IPS-18c (cell line): ENCODE measurements around the gene NTNG2.

Experiments used
- H3K4me3 ChIP-seq: 2 replicates; pipeline ENCODE4 v1.7.0; 2013; ENCODE audit warnings: low read depth, mild to moderate bottlenecking, low read length, moderate library complexity; ENCODE audit not compliant: insufficient read depth
- H3K9me3 ChIP-seq: one replicate; pipeline ENCODE4 v1.6.1; 2013; ENCODE audit warnings: mild to moderate bottlenecking, low read length, moderate library complexity; ENCODE audit not compliant: control insufficient read depth, insufficient read depth

NTNG2 gene

DNA sequence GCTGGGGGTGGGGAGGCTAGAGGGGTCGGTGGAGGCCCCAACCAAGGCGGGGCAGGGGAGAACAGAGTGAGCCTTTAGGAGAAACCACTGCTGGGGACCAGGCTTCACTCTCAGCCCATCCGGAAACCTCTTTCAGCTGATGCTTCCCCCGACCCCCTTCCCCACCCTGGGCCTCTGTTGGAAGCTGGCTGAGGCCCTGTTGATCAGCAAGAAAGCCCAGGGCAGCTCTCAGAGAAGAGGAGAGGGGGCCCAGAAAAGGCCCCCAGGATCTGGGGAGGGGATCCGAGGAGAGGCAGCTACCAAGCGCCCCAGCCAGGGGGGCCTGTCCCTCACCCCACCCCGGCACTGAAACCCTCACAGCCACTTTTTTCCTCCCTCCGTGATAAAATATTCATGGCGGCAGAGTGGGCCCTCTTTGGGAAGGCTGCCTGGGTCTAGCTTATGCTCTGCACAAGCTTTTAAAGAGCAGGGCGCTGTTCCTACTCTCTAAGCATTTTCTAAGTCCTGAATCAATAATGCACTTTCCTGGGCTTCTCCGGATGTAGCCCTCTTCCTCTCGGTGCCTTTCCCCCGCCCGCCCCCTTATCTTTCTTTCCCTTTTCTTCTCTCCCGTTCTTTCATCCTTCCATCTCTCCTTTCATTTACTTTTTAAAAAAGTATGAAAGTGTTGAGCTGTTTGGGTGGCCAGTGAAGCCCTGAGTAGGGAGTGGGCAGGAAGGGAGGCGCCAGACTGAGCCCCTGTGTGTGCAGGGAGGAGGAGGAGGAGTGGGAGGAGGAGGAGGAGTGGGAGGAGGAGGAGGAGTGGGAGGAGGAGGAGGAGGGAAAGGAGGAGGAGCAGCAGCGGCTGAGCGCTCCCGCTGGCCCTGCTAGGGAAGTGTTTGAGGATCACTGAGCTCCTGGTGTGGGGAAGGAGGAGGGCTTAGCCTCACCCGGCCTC is 23.5 kb downstream of the NTNG2 start:
- no peak overlapping the region for H3K4me3 ChIP-seq
- H3K9me3 ChIP-seq = peaks cover 2% of the 10 kb centered on the region

GRCh38 chr9:132187121-132187620 is 25.3 kb downstream of the NTNG2 start:
- Histone ChIP-seq H3K4me3 (no peak overlapping the region), H3K9me3 (peaks cover 2% of the 10 kb centered on the region)

- H3K9me3 ChIP-seq = no peaks in the 10 kb centered on the region
- H3K4me3 ChIP-seq = no peak overlapping the region
Observed at GRCh38 chr9:132190966-132191365, 29.1 kb downstream of the NTNG2 start.

- H3K4me3 ChIP-seq = no peak overlapping the region
- H3K9me3 ChIP-seq = no peaks in the 10 kb centered on the region
Observed at GRCh38 chr9:132192728-132193127, 30.9 kb downstream of the NTNG2 start.

GRCh38 chr9:132193227-132194124 is 31.6 kb downstream of the NTNG2 start:
- Histone ChIP-seq H3K9me3 (no peaks in the 10 kb centered on the region), H3K4me3 (no peak overlapping the region)

- H3K9me3 ChIP-seq = no peaks in the 10 kb centered on the region
- H3K4me3 ChIP-seq = no peak overlapping the region
Observed at GRCh38 chr9:132194508-132194907, 32.6 kb downstream of the NTNG2 start.

GRCh38 chr9:132197315-132197714 is 35.5 kb downstream of the NTNG2 start:
- no peak overlapping the region for H3K4me3 ChIP-seq
- no peaks in the 10 kb centered on the region for H3K9me3 ChIP-seq

GRCh38 chr9:132197856-132198550 is 36.1 kb downstream of the NTNG2 start:
- Histone ChIP-seq H3K4me3 (no peak overlapping the region), H3K9me3 (no peaks in the 10 kb centered on the region)

GRCh38 chr9:132199056-132199455 is 37.2 kb downstream of the NTNG2 start:
- Histone ChIP-seq H3K4me3 (no peak overlapping the region), H3K9me3 (no peaks in the 10 kb centered on the region)

DNA sequence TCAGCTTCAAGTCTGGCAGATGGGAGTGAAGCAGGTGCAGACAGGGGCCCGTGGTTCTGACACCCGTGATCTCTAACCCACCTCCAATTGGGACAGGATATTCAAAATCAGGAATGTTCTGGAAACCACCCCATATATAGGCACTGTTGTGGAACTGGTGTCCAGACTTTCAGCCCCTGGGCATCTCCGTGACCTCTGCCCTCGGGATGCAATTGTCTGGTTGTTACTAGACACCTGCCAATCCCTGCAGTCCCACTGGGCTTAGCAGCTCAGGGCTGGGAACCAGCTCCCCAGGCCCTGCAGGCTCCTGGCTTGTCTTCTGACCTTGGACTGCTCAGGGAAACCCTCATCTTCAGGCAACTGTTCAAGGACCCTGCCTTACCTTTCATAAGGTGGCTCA is 38.8 kb downstream of the NTNG2 start:
- H3K4me3 ChIP-seq = no peak overlapping the region
- H3K9me3 ChIP-seq = no peaks in the 10 kb centered on the region

- H3K9me3 ChIP-seq = no peaks in the 10 kb centered on the region
Observed at GRCh38 chr9:132201139-132201538, 39.3 kb downstream of the NTNG2 start.

DNA sequence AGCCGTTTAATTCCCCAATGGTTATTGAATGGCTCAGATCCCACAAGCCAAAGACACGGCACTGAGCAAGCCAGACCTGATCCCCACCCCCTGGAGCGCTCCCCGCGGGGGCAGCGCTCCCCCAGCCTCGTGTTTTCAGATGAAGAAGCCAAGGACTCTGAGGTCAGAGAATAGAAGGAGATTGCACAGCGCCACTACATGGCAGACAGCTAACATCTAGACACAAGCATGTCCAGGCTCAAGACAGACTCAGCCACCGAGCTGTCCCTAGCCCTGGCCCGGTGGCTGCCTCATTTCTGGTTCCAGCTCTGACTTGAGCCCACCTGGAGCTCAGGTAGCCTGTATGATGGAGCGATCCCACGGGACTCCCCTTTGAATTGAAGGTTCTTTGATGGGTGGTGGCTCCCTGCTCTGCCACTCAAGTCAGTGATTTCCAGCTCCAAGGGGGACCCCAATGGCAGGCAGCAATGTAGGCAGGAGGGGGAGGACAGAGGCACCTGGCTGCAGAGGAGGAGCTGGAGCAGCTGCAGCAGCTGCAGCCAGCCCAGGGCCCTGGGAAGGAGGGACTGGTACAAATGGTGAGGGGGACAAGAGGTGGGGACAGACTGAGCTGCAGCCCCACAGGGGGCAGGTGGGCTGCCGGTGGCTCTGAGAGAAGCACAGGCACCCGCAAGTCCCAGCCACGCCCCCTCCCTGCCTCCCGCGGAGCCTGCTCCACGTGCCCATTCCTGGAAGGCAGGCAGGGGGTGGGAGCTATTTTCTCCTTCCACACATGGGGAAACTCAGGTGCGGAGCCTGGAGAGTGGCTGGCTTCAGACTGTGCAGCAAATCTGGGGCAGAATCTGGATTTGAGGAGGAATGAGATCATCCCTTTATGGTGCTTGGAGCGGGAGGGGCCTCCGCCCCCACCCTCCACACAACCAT is 40.2 kb downstream of the NTNG2 start:
- Histone ChIP-seq H3K4me3 (no peak overlapping the region), H3K9me3 (no peaks in the 10 kb centered on the region)

More at GRCh38 chr9:132201139-132201538, 39.3 kb downstream of the NTNG2 start:
- H3K4me3 ChIP-seq = no peak overlapping the region

DNA sequence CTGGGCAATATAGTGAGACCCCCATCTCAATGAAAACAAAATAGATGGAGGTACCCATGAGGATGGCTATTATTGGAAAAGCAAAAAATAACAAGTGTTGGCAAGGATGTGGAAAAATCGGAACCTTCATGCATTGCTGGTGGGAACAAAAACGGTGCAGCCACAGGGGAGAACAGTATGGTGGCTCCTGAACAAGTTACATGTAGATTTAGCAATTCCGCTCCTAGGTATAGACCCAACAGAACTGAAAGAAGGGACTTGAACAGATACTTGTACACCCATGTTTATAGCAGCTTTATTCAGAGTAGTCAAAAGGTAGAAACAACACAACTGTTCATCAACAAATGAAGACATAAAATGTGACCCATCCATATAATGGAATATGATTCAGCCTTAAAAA is 43.0 kb downstream of the NTNG2 start:
- H3K4me3 ChIP-seq = no peak overlapping the region
- H3K9me3 ChIP-seq = no peaks in the 10 kb centered on the region

GRCh38 chr9:132207215-132207614 is 45.4 kb downstream of the NTNG2 start:
- no peak overlapping the region for H3K4me3 ChIP-seq
- no peaks in the 10 kb centered on the region for H3K9me3 ChIP-seq

DNA sequence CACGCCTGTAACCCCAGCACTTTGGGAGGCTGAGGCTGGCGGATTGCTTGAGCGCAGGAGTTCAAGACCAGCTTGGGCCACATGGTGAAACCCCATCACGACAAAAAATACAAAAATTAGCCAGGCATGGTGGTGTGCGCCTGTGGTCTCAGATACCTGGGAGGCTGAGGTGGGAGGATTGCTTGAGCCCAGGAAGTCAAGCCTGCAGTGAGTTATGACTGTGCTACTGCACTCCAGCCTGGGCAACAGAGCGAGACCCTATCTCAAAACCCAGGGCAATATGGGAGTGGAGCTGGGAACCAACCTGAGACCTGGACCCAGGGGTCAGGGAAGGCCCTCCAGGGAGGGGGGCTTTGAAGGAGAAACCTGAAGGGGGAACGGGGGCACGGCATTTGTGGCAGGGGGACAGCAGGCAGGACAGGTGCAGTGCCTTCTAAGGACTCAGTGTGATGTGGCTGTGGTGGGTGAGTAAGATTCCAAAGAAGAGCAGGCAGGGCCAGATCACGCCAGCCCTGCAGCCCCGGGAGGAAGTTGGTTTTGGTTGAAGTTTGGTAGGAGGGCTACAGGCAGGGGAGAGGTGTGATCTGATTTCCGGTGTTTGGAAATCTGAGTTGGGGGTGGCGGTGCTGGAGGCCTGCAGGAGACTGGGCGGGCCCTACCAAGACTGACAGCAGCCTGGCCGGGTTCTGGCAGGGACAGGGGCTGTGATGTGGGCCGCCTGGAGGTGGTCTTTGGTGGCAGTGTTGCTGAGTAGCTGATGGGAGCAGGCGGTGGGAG is 46.2 kb downstream of the NTNG2 start:
- Histone ChIP-seq H3K4me3 (no peak overlapping the region), H3K9me3 (no peaks in the 10 kb centered on the region)

GRCh38 chr9:132209228-132209627 is 47.4 kb downstream of the NTNG2 start:
- H3K4me3 ChIP-seq = no peak overlapping the region
- H3K9me3 ChIP-seq = no peaks in the 10 kb centered on the region
